NCI-H345 treated with DMSO at 0.1 percent for 48 hours (cell line): ENCODE data around the gene KCNK13.
"Not testable (repeated sequence)": the region's sequence is repeated elsewhere in the genome, so short reads cannot be mapped to it uniquely, and the experiment has no call there.

Source experiments
- DNase-seq: peaks from one replicate; lab custom pipeline; 2025; ENCODE audit not compliant: unreplicated experiment; lab: John Stamatoyannopoulos, UW

Gene KCNK13

GRCh38 chr14:90191154-90191553 is 129.4 kb downstream of the KCNK13 start:
- DNase-seq: no peak

- DNase-seq: no peak
Measured at GRCh38 chr14:90191585-90191984, 129.8 kb downstream of the KCNK13 start.

GRCh38 chr14:90193925-90194324 is 132.1 kb downstream of the KCNK13 start:
- DNase-seq: no peak

GRCh38 chr14:90194706-90195105 is 132.9 kb downstream of the KCNK13 start:
- no peak for DNase-seq

- DNase-seq: no peak
Measured at GRCh38 chr14:90198541-90199060, 136.8 kb downstream of the KCNK13 start.

- DNase-seq: not testable (repeated sequence)
Measured at GRCh38 chr14:90200546-90200945, 138.8 kb downstream of the KCNK13 start.

GRCh38 chr14:90201344-90201743 is 139.6 kb downstream of the KCNK13 start:
- DNase-seq: no peak

GRCh38 chr14:90204516-90204915 is 142.7 kb downstream of the KCNK13 start:
- no peak for DNase-seq

GRCh38 chr14:90213099-90213748 is 151.4 kb downstream of the KCNK13 start:
- no peak for DNase-seq

- no peak for DNase-seq
Measured at GRCh38 chr14:90228478-90228877, 166.7 kb downstream of the KCNK13 start.

- DNase-seq: not testable (repeated sequence)
Measured at GRCh38 chr14:90229942-90230341, 168.1 kb downstream of the KCNK13 start.
